ENCODE measurements around the gene SBK2. TPM values are rescaled to one million over a fixed set of nuclear protein-coding genes. Genes with fewer than 3 reads are reported as not detected.

SBK2 gene
- total and polyA plus RNA-seq, 9 of the 15 experiments (the other 6 are each of a cell fraction or from before 2014, with no cell fraction given) = not detected

DNA sequence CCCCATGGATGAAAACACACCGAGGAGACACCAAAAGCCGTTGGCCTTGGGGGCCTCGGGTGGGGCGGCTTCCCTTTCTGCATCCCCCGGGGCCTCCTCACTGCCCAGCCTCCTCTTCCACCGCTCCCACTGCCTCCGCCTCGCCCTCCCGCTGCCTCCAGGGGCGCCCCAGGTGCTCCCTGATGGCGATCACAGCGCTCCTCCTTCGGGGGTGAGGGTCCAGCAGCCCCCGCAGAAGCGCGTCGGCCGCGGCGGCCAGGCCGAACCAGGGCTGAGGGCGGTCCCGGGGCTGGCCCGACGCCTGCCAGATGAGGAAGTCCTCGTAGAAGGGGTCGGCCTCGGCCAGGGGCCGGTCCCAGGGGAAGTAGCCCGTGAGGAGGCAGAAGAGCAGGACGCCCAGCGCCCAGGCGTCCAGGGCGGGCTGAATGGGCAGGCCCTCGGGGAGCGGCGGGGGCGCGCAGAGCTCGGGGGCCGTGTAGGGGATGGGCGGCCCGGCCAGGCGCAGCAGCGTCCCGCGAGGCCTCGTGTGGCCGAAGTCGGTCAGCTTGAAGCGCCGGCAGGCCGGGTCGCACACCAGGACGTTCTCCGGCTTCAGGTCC, 7.2 kb downstream of the SBK2 start:
- Histone ChIP-seq H3K27ac (ENCODE audit: extremely low read depth, low read depth, low read length) (no peak overlapping the region), H3K27me3 (ENCODE audit: control insufficient read depth in 2 of 2, insufficient read depth in 2 of 2, low read length in 2 of 2) (no peaks in the 10 kb centered on the region; a peak in 1 of 5 replicates), H3K9ac (ENCODE audit: insufficient read depth in 1 of 2, low read depth in 2 of 2, low read length in 2 of 2) (no peak overlapping the region), H4K20me1 (replicated peaks; ENCODE audit: control insufficient read depth, insufficient read depth, low read length) (no peaks in the 10 kb centered on the region), H3K4me2 (ENCODE audit: insufficient read depth, low read length) (no peak overlapping the region), H3K9me3 (replicated peaks; ENCODE audit: control insufficient read depth, insufficient read depth, low read depth, low read length) (peaks cover 12% of the 10 kb centered on the region), H3K79me2 (ENCODE audit: control insufficient read depth, insufficient read depth, low read length) (no peaks in the 10 kb centered on the region), H3K36me3 (ENCODE audit: control insufficient read depth, insufficient read depth, low read length) (no peaks in the 10 kb centered on the region), H2AFZ (ENCODE audit: low read depth, low read length) (no peak overlapping the region), H3K4me1 (replicated peaks in 1 of 2; ENCODE audit: control insufficient read depth in 2 of 2, insufficient read depth in 2 of 2, low read length in 2 of 2) (peaks cover 0 to 35% of the 10 kb centered on the region in 2 experiments; a peak in 3 of 5 replicates), H3K4me3 (no peak overlapping the region), H3K9me1 (ENCODE audit: control insufficient read depth, insufficient read depth, low read length) (no peaks in the 10 kb centered on the region)
- in situ Hi-C loops (cut with MboI) (no loop called here), intact Hi-C loops (cut with micrococcal nuclease) (no loop called here)
- TF ChIP-seq, protein P1, sequence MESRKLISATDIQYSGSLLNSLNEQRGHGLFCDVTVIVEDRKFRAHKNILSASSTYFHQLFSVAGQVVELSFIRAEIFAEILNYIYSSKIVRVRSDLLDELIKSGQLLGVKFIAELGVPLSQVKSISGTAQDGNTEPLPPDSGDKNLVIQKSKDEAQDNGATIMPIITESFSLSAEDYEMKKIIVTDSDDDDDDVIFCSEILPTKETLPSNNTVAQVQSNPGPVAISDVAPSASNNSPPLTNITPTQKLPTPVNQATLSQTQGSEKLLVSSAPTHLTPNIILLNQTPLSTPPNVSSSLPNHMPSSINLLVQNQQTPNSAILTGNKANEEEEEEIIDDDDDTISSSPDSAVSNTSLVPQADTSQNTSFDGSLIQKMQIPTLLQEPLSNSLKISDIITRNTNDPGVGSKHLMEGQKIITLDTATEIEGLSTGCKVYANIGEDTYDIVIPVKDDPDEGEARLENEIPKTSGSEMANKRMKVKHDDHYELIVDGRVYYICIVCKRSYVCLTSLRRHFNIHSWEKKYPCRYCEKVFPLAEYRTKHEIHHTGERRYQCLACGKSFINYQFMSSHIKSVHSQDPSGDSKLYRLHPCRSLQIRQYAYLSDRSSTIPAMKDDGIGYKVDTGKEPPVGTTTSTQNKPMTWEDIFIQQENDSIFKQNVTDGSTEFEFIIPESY (CRISPR knock-in tag; IDR thresholded peaks at IDR 0.05) = peak; percentile 97
- TF ChIP-seq, protein P2, sequence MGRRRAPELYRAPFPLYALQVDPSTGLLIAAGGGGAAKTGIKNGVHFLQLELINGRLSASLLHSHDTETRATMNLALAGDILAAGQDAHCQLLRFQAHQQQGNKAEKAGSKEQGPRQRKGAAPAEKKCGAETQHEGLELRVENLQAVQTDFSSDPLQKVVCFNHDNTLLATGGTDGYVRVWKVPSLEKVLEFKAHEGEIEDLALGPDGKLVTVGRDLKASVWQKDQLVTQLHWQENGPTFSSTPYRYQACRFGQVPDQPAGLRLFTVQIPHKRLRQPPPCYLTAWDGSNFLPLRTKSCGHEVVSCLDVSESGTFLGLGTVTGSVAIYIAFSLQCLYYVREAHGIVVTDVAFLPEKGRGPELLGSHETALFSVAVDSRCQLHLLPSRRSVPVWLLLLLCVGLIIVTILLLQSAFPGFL (CRISPR knock-in tag; IDR thresholded peaks at IDR 0.05) = no peak
- FAIRE-seq (no peak), ATAC-seq (no peak), DNase-seq (ENCODE audit: extremely low read depth in 1 of 4, low spot score in 3 of 4) (no peak)
- WGBS (ENCODE audit: insufficient coverage, low coverage, missing lambda C conversion rate) = 54% methylated on average over 21 of the region's 56 CpGs
- CTCF ChIA-PET (ENCODE audit: low intra/inter-chr PET ratio) = no interaction called here
- POLR2A ChIA-PET = no interaction called here
- no TSS peak for BruUV-seq (replicated peaks)
